Stomach smooth muscle (tissue), 2 donors: ENCODE data around the gene RSPH1.

Experiments used
- H3K27ac ChIP-seq: one replicate; pipeline ENCODE4 v1.7.0; 2013; ENCODE audit warnings: mild to moderate bottlenecking, low read length, inconsistent platforms
- H3K27me3 ChIP-seq, 2 donors: one replicate each; pipeline ENCODE4 v1.7.0; 2013; ENCODE audit warnings: low read length in 2 of 2; ENCODE audit not compliant: insufficient read depth in 2 of 2, control insufficient read depth in 1 of 2
- H3K36me3 ChIP-seq, 2 donors: one replicate each; pipeline ENCODE4 v1.7.0; 2013; ENCODE audit warnings: low read length in 2 of 2; ENCODE audit not compliant: control insufficient read depth in 2 of 2, insufficient read depth in 2 of 2
- H3K4me1 ChIP-seq: one replicate; pipeline ENCODE4 v1.7.0; 2013; ENCODE audit warnings: low read length; ENCODE audit not compliant: control insufficient read depth, insufficient read depth
- H3K4me3 ChIP-seq, 2 donors: one replicate each; pipeline ENCODE4 v1.7.0; 2013; ENCODE audit warnings: low read length in 2 of 2
- H3K9ac ChIP-seq, 2 donors: one replicate each; pipeline ENCODE4 v1.7.0; 2013; ENCODE audit warnings: low read length in 2 of 2, mild to moderate bottlenecking in 1 of 2
- H3K9me3 ChIP-seq, 2 donors: one replicate each; pipeline ENCODE4 v1.7.0; 2013; ENCODE audit warnings: low read length in 2 of 2; ENCODE audit not compliant: control insufficient read depth in 2 of 2
- donor health status: healthy.
- donor health status: Pancreatic carcinoma.

RSPH1 gene

DNA sequence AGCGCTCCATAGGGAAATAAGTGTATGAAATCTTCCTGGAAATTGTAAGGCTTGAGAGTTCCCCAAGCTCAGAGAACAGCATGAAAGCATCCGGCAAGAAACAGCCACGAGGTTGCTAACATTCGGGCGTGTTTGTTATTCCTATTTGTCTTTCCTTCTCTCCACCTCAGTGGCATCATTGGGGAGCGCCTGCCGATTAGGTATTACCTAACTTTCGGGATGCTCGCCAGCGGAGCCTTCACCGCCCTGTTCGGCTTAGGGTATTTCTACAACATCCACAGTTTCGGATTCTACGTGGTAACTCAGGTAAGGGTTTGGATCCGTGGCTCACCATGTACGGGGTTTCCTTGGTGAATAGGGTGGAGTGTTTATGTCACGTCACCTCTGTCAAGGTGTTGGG lies 43.3 kb upstream of the RSPH1 start:
- Histone ChIP-seq H3K27me3 (no peaks in the 10 kb centered on the region), H3K9me3 (no peaks in the 10 kb centered on the region), H3K27ac (no peak overlapping the region), H3K36me3 (peaks cover 8 to 17% of the 10 kb centered on the region in 2 donors), H3K4me1 (peaks cover 5% of the 10 kb centered on the region), H3K9ac (no peak overlapping the region), H3K4me3 (no peak overlapping the region)

DNA sequence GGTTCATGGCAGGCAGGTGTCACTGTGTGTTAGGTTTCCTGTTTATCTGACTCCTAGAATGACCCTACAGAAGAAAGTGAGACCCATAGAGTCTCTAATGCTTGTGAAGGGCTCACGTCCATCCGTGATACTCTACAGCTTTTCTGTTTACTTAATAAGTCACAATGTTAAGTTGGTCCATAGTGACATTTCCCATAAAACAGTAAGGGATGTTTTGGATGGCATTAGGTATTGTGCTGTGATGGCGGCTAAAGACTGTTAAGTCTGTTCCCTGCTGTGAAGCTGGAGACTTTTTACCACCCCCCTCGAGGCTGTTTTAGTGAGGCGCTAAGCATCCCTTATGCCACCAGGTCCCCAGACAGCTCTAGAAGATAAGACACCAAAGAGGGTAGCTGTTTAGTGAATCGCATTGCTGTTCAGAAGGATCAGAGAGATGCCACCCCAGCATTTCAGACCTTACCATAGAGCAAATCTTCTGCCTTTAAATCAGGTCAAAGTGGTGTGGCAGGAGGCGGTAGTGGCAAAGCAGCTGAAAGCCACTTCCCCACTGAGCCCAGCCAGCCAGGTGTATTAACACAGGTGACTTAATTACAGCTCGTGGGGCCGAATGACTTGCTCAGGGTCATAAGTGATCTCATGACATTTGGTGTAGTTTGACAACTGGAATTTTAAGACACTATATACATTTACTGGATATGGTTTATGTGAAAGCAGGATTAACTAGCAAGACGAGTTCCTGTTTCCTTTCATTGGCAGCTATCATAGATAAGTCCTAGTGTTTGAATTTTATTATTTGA lies 42.7 kb upstream of the RSPH1 start:
- Histone ChIP-seq H3K9ac (no peak overlapping the region), H3K4me3 (no peak overlapping the region), H3K27me3 (no peaks in the 10 kb centered on the region), H3K36me3 (peaks cover 6 to 17% of the 10 kb centered on the region in 2 donors), H3K27ac (no peak overlapping the region), H3K9me3 (no peaks in the 10 kb centered on the region), H3K4me1 (peaks cover 5% of the 10 kb centered on the region)

DNA sequence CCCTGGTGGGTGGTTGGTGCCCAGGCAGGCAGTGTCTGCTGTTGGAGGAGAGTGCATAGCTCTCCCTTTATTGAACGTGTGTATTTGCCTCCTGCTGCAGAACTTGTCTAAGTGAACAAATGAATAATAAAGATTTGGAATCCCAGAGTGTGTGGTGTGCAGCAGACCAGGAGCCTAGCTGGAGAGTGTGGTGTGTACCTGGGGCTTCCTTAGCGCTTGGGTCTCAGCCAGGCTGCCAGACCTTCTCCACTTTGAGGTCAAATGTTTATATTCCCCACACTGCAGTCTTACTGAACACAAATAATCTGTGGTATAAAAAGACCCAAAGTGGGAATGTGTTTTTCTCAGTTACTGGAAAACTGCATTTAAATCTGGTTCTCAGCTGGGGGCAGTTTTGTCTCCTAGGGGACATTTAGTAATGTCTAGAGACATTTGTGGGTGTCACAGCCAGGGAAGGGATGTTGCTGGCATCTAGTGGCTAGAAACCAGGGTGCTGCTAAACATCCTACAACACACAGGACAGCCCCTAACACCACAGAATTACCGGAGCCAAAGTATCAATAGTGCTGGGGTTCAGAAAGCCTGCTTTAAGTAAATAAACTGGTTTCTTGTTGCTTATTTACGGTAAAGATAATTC lies 41.2 kb upstream of the RSPH1 start:
- peaks cover 2 to 11% of the 10 kb centered on the region in 2 donors for H3K36me3 ChIP-seq
- H3K9me3 ChIP-seq, result no peaks in the 10 kb centered on the region
- no peaks in the 10 kb centered on the region for H3K27me3 ChIP-seq
- peaks cover 16% of the 10 kb centered on the region for H3K4me1 ChIP-seq
- H3K27ac ChIP-seq, result no peak overlapping the region
- H3K4me3 ChIP-seq, result no peak overlapping the region
- no peak overlapping the region for H3K9ac ChIP-seq

- peaks cover 2 to 11% of the 10 kb centered on the region in 2 donors for H3K36me3 ChIP-seq
- no peaks in the 10 kb centered on the region for H3K27me3 ChIP-seq
- H3K4me1 ChIP-seq, result peaks cover 16% of the 10 kb centered on the region
- H3K9ac ChIP-seq, result no peak overlapping the region
- no peak overlapping the region for H3K27ac ChIP-seq
- H3K9me3 ChIP-seq, result no peaks in the 10 kb centered on the region
- no peak overlapping the region for H3K4me3 ChIP-seq
These were observed 40.6 kb upstream of the RSPH1 start for GRCh38 chr21:42536601-42537000.

DNA sequence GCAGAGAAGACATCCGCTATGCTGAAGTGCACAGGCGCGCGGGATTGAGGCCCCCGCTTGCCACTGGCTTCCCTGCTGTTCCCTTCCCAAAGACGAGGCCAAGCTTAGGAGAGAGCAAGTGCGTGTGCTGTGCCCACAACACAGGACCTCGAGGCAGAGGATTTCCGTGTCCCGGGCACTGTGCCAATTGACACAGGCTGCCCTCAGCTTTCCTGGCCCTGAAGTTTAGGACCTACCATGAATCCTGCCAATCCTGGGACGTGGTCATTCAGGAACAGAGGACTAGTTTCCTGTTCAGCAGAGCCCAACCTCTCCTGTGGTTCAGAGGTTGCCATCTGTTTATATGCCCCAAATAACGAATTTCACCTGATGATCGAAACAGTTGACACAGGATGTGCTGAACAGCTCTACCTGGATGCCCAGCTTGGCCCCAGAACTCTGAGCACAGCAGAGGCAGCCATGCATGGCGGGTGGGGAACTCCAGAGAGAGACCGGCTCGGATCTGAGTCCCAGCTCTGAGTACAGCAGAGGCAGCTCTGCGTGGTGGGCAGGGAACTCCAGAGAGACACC lies 39.7 kb upstream of the RSPH1 start:
- H3K4me1 ChIP-seq, result peaks cover 16% of the 10 kb centered on the region
- no peaks in the 10 kb centered on the region for H3K27me3 ChIP-seq
- H3K4me3 ChIP-seq, result no peak overlapping the region
- no peak overlapping the region for H3K27ac ChIP-seq
- peaks cover 2 to 9% of the 10 kb centered on the region in 2 donors for H3K36me3 ChIP-seq
- no peak overlapping the region for H3K9ac ChIP-seq
- no peaks in the 10 kb centered on the region for H3K9me3 ChIP-seq

- no peak overlapping the region for H3K9ac ChIP-seq
- H3K4me3 ChIP-seq, result peak overlapping the region in 1 of 2 donors; percentile 15
- no peaks in the 10 kb centered on the region for H3K9me3 ChIP-seq
- H3K27ac ChIP-seq, result no peak overlapping the region
- H3K27me3 ChIP-seq, result no peaks in the 10 kb centered on the region
- peaks cover under 1 to 9% of the 10 kb centered on the region in 2 donors for H3K36me3 ChIP-seq
- H3K4me1 ChIP-seq, result peaks cover 16% of the 10 kb centered on the region
These were observed 38.7 kb upstream of the RSPH1 start for GRCh38 chr21:42534421-42535378.

GRCh38 chr21:42533963-42534355 lies 37.9 kb upstream of the RSPH1 start:
- H3K27ac ChIP-seq, result no peak overlapping the region
- H3K9ac ChIP-seq, result no peak overlapping the region
- peaks cover 16% of the 10 kb centered on the region for H3K4me1 ChIP-seq
- no peaks in the 10 kb centered on the region for H3K9me3 ChIP-seq
- no peak overlapping the region for H3K4me3 ChIP-seq
- H3K27me3 ChIP-seq, result no peaks in the 10 kb centered on the region
- peaks cover 0 to 6% of the 10 kb centered on the region in 2 donors for H3K36me3 ChIP-seq

- H3K4me1 ChIP-seq, result peaks cover 16% of the 10 kb centered on the region
- H3K9ac ChIP-seq, result no peak overlapping the region
- peak overlapping the region in 1 of 2 donors; percentile 44 for H3K4me3 ChIP-seq
These were observed 37.4 kb upstream of the RSPH1 start for GRCh38 chr21:42533306-42533962.

GRCh38 chr21:42532466-42533181 lies 36.6 kb upstream of the RSPH1 start:
- Histone ChIP-seq H3K27me3 (no peaks in the 10 kb centered on the region), H3K36me3 (peaks cover 0 to 6% of the 10 kb centered on the region in 2 donors), H3K9ac (no peak overlapping the region), H3K27ac (no peak overlapping the region), H3K4me1 (peaks cover 22% of the 10 kb centered on the region), H3K4me3 (peak overlapping the region in 1 of 2 donors; percentile 44), H3K9me3 (no peaks in the 10 kb centered on the region)

More at GRCh38 chr21:42533306-42533962, 37.4 kb upstream of the RSPH1 start:
- Histone ChIP-seq H3K27me3 (no peaks in the 10 kb centered on the region), H3K27ac (no peak overlapping the region), H3K9me3 (no peaks in the 10 kb centered on the region), H3K36me3 (peaks cover 0 to 6% of the 10 kb centered on the region in 2 donors)
